H7 (cell line): ENCODE data around the gene CST11. TPM values are rescaled to one million over a fixed set of nuclear protein-coding genes. Genes with fewer than 3 reads are reported as not detected.

Experiments
- DNase-seq: peaks from one replicate; pipeline ENCODE4 v3.0.0; 2012
- H3K27me3 ChIP-seq: 2 replicates; pipeline ENCODE4 v1.6.0; 2011; ENCODE audit warnings: mild to moderate bottlenecking, low read length; ENCODE audit not compliant: control insufficient read depth, insufficient read depth
- H3K36me3 ChIP-seq: replicated peaks from 2 replicates; pipeline ENCODE4 v1.5.1; 2011; ENCODE audit warnings: low read length; ENCODE audit not compliant: control insufficient read depth, insufficient read depth
- H3K4me3 ChIP-seq: 2 replicates; pipeline ENCODE4 v1.5.1; 2011; ENCODE audit warnings: low read depth, mild to moderate bottlenecking, control low read depth, low read length, moderate library complexity; ENCODE audit not compliant: insufficient read depth
- total RNA-seq: library from RNA; depleted of rRNA; stranded (reverse); fragments of >200 nt; shearing (Covaris generic); gene quantifications from 2 replicates; pipeline ENCODE4 v1.2.3, GENCODE V29; 2014; rRNA removed

Gene CST11
- total RNA-seq, 1 experiment from 2014 or later, result not detected

GRCh38 chr20:23403751-23404150, 48.9 kb downstream of the CST11 start:
- Histone ChIP-seq H3K36me3 (no peaks in the 10 kb centered on the region; the same call in none of the 2 replicates), H3K4me3 (no peak overlapping the region), H3K27me3 (no peaks in the 10 kb centered on the region)
- DNase-seq, result no peak

- H3K27me3 ChIP-seq, result no peaks in the 10 kb centered on the region
- no peak overlapping the region for H3K4me3 ChIP-seq
- no peak for DNase-seq
- H3K36me3 ChIP-seq, result no peaks in the 10 kb centered on the region; the same call in none of the 2 replicates
These were observed 51.6 kb downstream of the CST11 start for GRCh38 chr20:23401051-23401450.

Other genes with a start within 250 kb of the CST11 start
- 38.4 and 54.7 TPM in 2 replicates for gene NXT1, start 102.1 kb downstream of the CST11 start, total RNA-seq
- 8.8 and 16.0 TPM in 2 replicates for gene GZF1, start 90.7 kb downstream of the CST11 start, total RNA-seq
- 4.8 and 11.8 TPM in 2 replicates for gene NAPB, start 31.4 kb downstream of the CST11 start, total RNA-seq
- not detected in 2 replicates for gene CSTL1, start 13.2 kb downstream of the CST11 start, total RNA-seq
- not detected in 2 replicates for gene CST8, start 38.2 kb upstream of the CST11 start, total RNA-seq
- gene CST9L, start 115.6 kb upstream of the CST11 start, total RNA-seq, result not detected in 2 replicates
- gene CST9, start 153.0 kb upstream of the CST11 start, total RNA-seq, result not detected in 2 replicates
- gene CST3, start 185.1 kb upstream of the CST11 start, total RNA-seq, result 68.5 and 104 TPM in 2 replicates
- gene CST4, start 236.2 kb upstream of the CST11 start, total RNA-seq, result not detected in 2 replicates